Endometrium (tissue), 2 donors: ENCODE results near the gene CROCC2.

Source experiments
- FAIRE-seq: peaks from 2 replicates; lab custom pipeline; 2012; peaks lifted over from hg19 to GRCh38; lab: Jason Lieb, UNC
- donor health status: control.
- donor health status: control.

The CROCC2 gene

DNA sequence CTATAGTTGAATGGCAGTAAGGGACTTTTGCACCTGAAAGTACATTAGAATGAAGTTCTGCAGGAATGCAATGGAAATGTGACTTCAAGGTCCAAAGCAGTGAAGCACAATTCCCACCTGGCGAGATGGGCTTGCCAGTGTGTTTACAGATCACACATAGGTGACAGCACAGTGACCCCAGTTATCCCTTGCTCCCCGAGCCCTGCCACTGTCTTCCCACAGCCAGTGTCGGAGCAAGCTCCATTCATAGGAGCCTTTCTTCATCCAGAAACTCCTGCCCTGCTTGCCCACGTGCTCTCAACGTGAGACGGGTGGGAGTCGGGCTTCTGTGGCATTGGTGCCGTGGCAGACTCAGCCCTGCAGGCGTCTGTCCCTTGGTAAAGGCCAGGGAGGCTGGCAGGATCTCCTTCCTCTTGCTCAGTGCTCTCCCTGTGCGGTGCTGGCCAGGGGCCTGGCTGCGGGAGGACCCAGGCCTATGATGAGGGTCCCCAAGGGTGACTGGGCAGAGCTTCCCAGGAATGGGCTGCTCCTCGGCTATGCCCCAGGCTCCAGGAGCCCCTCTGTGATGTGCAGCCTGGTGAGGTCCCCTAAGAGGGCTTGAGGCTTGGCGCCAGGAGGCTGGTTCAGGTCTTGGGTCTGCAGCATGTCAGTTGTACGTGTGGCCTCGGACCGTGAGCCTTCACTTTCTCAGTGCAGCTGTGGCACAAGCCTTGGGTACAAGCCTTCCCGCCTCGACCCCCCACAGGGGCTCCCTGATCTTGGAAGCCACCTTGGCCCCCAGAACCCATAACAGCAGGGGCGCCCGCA is 132.4 kb downstream of the CROCC2 start:
- no peak for FAIRE-seq

DNA sequence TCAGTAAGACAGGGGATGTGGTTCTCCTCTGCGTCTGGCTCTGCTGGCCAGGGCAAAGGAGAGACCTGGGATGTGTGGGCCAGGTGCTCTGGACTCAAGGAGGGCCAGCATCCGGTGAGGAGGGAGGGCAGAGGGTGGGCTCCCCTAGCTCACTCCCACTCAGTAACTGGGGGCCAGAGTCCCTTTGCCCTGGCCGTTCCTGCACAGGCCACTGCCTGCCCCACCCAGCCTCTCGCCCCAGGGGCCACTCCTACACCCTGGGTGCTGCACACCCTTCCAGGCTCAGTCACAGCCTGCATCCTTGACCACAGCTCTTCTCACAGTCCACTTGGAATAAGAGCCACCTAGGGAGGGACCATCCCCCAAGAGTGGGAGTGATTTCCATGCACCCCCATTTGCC is 133.3 kb downstream of the CROCC2 start:
- no peak for FAIRE-seq

DNA sequence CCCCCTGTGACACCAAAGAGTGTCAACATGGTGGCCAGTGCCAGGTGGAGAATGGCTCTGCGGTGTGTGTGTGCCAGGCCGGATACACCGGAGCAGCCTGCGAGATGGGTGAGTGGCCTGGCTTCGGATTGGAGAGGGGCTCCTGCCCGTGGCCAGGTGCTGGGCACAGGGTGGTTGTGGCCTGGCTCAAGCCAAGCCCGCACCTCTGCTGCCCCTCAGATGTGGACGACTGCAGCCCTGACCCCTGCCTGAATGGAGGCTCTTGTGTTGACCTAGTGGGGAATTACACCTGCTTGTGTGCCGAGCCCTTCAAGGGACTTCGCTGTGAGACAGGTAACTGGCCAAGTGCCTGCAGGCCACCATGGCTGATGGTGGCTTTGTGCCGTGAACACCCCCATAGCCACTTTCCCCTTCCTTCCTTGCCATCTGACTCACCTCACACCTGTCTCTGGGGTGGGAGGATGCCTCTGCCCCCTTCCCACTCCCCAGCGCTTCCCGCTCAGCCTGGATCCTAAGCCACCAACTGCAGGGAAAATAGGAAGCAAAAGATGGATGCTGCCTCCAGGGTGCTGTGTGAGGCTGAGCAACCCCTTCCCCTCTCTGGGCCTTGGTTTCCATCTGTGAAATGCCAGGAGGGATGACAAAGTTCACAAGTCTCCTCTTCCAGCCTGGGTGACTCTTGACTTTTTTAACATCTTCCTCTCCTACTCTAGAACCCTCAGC is 134.1 kb downstream of the CROCC2 start:
- FAIRE-seq, result no peak

DNA sequence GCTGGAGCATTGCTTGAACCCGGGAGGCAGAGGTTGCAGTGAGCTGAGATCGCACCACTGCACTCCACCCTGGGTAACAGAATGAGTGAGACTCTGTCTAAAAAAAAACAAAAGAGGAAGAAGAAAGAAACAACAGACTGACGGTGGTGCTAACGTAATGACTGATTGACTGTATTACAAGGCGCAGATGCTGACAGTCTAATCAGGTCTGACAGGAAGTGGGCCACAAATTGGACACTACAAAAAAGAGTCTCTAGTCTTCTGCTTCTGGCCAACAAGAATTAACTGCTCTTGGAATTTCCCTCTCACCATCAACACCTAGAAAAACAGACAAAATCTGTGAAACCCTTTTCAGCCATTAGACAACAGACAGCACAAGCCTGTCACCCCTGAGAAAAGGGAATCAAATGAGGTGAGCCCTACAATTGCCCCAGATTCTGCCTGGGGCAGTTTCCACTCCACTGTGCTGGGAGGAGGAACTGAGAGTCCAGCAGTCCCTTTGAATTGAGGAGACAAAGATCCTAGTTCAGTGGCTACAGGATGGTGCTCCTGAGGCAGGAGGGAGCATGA is 135.5 kb downstream of the CROCC2 start:
- FAIRE-seq, result no peak
